ENCODE data around the gene GPC5. TPM values are rescaled to one million over a fixed set of nuclear protein-coding genes. Genes with fewer than 3 reads are reported as not detected.

The GPC5 gene
- polyA plus RNA-seq, 12 donors: 0.23 to 1.4 (median 0.50) TPM; not detected in 2

GRCh38 chr13:91454666-91455065 is 56.2 kb downstream of the GPC5 start:
- DNase-seq: no peak

GRCh38 chr13:91456837-91457236 is 58.4 kb downstream of the GPC5 start:
- no peak for DNase-seq

- DNase-seq: no peak
Observed at GRCh38 chr13:91459485-91459884, 61.1 kb downstream of the GPC5 start.

GRCh38 chr13:91464336-91464735 is 65.9 kb downstream of the GPC5 start:
- DNase-seq: no peak

DNA sequence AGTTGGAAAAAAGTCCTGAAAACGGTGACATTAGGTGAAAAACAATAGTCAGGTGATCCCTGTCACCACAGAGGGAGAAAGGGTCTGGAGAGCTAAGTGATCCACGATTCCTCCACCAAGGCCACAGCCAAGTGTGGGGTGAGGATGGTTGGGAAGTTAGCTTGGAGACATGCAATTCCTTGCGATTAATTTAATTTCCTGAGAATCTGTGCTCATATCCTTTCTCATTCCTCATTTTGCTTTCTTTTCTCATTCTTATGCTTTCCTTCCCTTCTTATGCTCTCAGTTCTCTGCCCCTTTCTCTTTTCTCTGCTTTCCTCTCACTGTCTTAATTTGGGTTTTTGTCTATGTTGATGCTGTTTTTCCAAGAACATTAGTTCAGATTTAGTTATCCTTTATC is 68.8 kb downstream of the GPC5 start:
- no peak for DNase-seq

- DNase-seq: no peak
Observed at GRCh38 chr13:91468301-91468700, 69.9 kb downstream of the GPC5 start.

GRCh38 chr13:91470084-91470621 is 71.7 kb downstream of the GPC5 start:
- DNase-seq: no peak

- DNase-seq: no peak
Observed at GRCh38 chr13:91470681-91471080, 72.3 kb downstream of the GPC5 start.

DNA sequence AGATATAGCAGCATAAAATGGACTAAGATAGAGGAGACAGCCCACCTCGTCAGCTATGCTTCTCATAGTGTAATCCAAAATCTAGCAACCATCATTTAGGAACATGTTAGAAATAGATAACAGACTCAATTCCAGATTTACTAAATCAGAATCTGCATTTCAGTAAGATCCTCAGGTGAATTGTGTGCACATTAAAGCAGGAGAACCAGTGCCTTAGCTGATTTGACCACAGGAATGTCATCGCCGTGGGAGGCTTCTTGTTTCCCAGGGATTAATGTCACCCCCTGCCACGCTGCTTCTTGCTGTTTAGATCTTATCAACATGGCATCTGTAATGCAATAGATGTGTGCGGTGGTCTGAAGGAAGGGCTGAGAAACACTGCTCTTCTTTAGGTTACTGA is 84.0 kb downstream of the GPC5 start:
- no peak for DNase-seq

- peak; percentile 3 for DNase-seq
Observed at GRCh38 chr13:91491980-91492379, 93.6 kb downstream of the GPC5 start.

GRCh38 chr13:91493442-91493841 is 95.0 kb downstream of the GPC5 start:
- no peak for DNase-seq

GRCh38 chr13:91498298-91498697 is 99.9 kb downstream of the GPC5 start:
- no peak for DNase-seq

GRCh38 chr13:91504216-91504615 is 105.8 kb downstream of the GPC5 start:
- no peak for DNase-seq

DNA sequence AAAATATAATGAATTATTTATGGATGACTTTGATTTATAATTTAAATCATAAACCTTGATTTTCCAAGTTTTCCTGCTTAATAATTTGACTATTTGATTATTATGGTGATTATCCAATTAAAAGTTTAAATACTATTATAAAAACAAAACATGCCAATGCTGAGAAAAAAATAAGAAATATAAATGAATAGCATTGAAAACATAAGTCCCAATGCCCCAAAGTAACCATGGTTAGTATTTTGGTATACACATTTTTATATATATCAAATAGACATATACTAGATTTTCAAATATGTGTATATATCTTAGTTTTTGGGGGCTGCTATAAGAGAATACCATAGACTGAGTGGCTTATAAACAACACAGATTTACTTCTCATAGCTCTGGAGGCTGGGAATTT is 108.3 kb downstream of the GPC5 start:
- DNase-seq: no peak

DNA sequence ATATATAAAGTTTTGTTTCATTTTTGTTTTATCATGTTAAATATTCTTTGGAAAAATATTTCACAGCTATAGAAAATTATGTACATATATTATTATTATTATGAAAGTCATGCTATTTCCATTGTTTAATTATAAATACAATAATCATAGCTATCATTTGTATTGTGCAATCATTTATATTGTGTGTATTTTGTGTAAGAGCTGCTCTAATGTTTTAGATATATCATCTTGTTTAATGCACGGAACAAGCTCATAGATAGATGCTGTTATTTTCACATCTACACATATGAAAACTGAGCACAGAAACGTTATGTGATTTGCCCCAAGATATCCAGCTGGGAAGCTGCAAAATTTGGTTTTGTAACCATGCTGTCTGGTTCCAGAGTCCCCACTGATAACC is 111.6 kb downstream of the GPC5 start:
- no peak for DNase-seq

DNA sequence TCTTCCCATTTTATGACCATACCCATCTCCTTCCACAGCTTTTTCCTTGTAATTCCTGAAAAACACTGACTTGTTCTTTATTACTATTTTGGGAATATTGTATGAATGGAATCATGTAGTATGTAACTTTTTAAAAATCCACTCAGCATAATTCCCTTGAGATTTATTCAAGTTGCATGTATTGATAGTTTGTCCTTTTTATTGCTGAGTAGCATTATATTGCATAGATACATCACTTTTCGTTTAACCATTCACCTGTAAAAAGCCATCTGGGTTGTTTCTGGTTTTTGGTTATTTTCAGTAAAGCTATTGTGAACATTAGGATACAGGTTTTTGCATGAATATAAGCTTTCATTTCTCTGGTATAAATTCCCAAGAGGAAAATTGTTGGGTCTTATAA is 115.4 kb downstream of the GPC5 start:
- no peak for DNase-seq

DNA sequence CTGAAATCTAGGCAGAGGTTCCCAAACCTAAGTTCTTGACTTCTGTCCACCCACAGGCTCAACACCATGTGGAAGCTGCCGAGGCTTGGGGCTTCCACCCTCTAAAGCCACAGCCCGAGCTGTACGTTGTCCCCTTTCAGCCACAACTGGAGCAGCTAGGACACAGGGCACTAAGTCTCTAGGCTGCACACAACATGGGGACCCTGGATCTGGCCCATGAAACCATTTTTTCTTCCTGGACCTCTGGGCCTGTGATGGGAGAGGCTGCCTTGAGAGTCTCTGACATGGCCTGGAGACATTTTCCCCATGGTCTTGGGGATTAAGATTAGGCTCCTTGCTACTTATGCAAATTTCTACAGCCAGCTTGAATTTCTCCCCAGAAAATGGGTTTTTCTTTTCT is 118.4 kb downstream of the GPC5 start:
- DNase-seq: no peak

DNA sequence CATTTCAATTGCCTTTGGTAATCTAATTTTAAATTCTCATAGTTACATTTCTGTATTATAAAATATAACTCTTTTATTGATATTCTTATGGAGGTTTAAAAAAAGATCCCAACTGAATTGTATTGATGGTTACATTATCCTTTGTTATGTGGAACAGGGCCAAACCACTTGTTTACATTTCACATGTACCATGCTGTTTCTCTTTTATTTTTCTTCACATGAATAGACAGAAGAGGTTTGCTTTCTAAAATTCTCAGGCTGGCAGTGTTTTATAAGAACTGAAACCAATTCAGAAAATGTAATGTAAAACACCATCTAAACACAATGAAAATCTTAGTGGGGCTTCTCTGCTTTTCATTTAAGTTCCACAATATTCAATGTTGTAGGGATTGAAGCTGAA is 122.5 kb downstream of the GPC5 start:
- DNase-seq: no peak

GRCh38 chr13:91523116-91523515 is 124.7 kb downstream of the GPC5 start:
- DNase-seq: peak; percentile 27

DNA sequence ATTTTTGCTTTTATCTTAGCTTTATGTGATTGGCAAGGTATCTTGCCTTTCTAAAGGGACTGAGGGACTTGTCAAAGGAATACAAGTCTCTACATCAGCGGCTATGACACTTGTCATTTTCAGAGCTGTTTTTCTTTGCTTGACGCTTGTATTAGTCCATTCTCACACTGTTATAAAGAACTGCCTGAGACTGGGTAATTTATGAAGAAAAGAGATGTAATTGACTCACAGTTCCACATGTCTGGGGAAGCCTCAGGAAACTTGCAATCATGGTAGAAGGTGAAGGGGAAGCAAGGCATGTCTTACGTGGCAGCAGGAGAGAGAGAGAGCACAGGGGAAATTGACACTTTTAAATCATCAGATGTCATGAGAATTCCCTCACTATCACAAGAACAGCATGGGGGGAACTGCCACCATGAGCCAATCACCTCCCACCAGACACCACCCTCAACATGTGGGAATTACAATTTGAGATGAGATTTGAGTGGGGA is 128.2 kb downstream of the GPC5 start:
- DNase-seq: no peak

DNA sequence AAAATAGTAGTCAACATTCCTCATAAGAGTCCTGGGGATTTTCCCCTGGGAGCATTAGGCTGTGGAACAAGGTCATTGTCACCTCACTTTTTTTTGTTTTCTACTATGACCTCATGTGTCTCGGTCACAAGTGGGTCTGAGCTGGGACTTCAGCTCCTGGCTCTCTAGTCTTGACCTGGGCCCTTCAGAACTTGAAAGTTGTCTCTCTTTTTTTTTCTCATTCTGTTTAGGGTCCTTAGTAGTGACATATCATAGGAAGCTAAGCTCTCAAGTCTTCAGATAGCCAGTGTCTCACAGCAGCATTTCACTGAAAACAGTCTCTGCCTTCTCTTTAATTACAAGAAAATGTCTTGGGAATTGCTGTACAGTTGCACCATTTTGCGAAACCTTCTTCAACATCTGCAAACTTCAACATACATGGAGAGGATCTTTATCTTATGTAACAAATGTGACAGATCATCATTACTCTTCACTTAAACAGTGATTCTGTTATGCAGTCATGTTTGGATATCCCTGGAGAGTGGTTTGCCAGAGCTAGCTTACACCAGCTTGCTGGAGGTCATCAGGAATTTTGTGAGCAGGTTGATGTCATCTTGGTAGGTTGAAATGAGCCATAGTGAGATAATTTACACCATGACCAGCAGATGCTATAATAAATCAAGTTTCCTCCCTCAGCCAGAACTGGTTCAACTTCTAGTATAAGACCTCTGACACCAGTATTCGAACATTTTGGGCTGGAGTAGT is 131.5 kb downstream of the GPC5 start:
- no peak for DNase-seq

- DNase-seq: no peak
Observed at GRCh38 chr13:91531646-91532045, 133.2 kb downstream of the GPC5 start.

- no peak for DNase-seq
Observed at GRCh38 chr13:91533354-91533753, 134.9 kb downstream of the GPC5 start.

- DNase-seq: no peak
Observed at GRCh38 chr13:91534996-91535395, 136.6 kb downstream of the GPC5 start.

Data from muscle of arm (tissue), 12 donors.